Amygdala (tissue), 56 donors: ENCODE measurements around the gene CXCL11.
"Not testable (repeated sequence)": the region's sequence is repeated elsewhere in the genome, so short reads cannot be mapped to it uniquely, and the experiment has no call there.

ENCODE experiments used
- DNase-seq, 56 donors: peaks; one replicate each; lab custom pipeline; 2025; lab: John Stamatoyannopoulos, UW

The CXCL11 gene

DNA sequence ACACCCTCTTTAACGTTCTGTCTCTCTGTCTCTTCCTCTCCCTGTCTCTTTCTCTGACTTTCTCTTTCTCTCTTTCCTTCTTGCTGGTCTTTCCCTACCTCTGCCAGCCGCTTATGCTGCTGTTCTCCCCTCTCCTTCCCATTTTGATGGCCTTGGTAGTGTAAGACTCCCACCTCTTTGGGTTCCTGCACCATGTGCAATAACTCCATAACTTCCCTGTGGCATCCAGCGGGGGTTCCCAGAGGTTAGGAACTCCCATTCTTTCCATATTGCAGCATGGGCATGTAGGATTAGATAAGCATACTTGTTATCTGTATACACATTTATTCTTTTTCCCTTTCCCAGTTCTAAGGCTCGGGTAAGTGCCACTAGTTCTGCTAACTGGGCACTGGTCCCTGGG, 8.8 kb upstream of the CXCL11 start:
- not testable (repeated sequence) for DNase-seq

- DNase-seq, result not testable (repeated sequence)
Observed at GRCh38 chr4:76043306-76043705, 7.4 kb upstream of the CXCL11 start.

DNA sequence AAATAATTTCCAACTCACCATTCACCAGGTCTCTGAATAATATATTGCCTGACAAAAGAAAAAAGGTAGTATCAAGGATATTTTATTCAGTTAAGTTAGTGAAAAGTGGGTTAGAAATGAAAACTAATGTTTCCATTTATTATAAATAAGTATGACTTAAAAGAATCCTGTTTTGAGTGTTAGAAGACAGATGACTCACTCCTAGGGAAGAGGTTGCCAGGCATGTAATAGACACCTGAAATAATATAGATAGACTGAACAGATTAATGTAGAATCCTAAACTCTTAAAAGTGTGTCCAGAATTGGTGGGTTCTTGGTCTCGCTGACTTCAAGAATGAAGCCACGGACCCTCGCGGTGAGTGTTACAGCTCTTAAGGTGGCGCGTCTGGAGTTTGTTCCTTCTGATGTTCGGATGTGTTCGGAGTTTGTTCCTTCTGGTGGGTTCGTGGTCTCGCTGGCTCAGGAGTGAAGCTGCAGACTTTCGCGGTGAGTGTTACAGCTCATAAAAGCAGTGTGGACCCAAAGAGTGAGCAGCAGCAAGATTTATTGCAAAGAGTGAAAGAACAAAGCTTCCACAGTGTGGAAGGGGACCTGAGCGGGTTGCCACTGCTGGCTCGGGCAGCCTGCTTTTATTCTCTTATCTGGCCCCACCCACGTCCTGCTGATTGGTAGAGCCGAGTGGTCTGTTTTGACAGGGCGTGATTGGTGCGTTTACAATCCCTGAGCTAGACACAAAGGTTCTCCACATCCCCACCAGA, 6.5 kb upstream of the CXCL11 start:
- DNase-seq, result not testable (repeated sequence)

- DNase-seq, result no peak
Observed at GRCh38 chr4:76036855-76037254, 985 bp upstream of the CXCL11 start.

- peak in 1 of 56 donors; percentile 3 for DNase-seq
Observed at GRCh38 chr4:76035141-76035540, 729 bp downstream of the CXCL11 start.

- no peak for DNase-seq
Observed at GRCh38 chr4:76029300-76029699, 6.6 kb downstream of the CXCL11 start.

DNA sequence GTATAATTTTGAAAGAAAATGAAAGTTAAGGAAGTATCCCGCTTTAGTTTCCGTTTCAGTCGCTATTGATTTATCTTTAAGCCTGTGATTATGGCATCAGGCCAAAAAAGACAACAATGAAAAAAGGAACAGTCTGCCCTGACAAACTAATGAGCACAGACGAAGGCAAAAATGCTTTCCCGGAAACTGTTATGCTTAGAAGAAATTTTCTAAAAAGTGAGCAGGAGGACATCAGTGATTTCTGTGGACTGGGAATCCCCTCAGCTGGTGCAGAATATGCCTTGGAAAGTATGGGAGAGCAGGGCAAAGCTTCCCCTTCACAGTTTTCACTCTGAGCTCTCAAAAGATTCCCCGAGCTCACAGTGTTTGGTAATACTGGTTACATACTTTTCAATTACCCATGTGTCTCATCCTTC, 7.5 kb downstream of the CXCL11 start:
- no peak for DNase-seq

GRCh38 chr4:76024065-76024464, 11.8 kb downstream of the CXCL11 start:
- no peak for DNase-seq

DNA sequence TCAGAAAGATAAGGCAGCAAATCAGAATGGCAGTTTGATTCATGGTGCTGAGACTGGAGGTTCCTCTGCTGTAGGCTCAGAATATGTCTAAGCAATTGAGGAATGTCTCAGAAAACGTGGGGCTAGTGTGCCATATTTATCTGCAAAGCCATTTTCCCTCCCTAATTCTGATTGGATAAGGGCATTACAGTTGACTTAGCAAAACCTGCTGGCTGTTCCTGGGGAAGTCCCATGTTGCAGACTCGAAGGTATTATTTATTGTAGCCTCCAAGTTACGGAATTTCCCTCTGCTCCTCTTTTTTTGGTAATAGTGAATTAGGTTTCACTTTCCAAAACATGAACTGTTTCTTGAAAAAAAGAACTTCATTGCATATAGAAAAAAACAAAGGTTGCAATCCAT, 12.5 kb downstream of the CXCL11 start, which contains the start of gene CXCL10:
TSS of gene CXCL10 (minus strand) at position 109 of the 400 bp plus-strand sequence. CDS start at position 43, 66 bp downstream.
- DNase-seq, result no peak

DNA sequence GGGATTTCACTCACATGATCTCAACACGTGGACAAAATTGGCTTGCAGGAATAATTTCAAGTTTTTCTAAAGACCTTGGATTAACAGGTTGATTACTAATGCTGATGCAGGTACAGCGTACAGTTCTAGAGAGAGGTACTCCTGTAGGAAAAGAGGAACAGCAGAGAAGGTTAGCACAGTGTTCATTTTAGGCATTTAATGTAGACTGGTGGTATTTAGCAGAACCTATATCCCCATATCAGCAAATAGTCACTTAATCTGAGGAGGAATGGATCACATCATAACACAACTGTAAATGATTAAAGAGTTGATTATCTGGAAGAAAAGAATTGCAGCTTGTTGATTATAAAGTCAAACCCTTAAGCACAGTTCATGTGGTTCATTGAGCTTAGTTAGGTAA, 13.2 kb downstream of the CXCL11 start:
- DNase-seq, result no peak

DNA sequence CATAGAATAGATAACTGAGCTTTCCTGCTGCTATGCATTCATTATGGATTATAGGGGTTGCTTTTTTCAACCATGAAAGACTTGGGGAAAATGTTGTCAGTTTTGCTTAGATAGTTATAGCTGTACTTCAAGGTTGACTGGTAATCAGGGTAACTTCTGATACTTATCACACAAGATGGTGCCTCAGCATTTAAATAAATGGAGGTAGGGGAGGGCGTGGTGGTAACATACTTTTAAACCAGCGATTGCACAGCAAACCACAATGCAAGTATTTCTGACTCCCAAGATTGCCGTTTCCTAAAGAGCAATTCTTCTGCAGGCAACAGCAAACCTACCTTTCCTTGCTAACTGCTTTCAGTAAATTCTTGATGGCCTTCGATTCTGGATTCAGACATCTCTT, 13.8 kb downstream of the CXCL11 start:
- DNase-seq, result no peak

DNA sequence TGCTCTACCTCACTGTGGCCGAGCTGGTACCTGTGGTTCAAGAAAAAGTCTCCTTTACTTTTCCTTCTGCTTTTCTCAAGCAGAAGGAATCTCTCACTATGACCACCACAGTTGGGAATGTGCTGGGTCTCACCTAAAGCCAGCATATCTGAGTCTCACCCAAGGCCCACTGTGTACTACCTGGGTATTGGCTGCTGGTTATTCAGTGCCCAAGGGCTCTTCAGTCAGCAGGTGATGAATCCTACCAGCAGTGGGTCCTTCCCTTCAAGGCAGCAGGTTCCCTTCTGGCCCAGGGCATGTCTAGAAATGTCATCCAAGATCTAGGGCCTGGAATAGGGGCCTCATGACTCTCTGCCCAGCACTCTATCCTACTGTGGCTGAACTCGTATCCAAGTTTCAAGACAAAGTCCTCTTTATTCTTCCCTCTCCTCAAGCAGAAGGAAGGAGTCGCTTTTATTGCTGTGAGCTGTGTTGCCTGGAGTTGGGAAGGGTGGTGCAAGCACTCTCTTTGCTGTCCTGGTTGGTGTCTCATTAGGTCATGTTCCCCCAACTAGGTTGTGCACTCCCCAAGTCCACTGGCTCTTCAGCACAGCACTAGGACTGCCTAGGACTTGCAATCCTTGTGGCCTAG, 18.7 kb downstream of the CXCL11 start:
- DNase-seq, result no peak

GRCh38 chr4:76016393-76016792, 19.5 kb downstream of the CXCL11 start:
- DNase-seq, result no peak

- no peak for DNase-seq
Observed at GRCh38 chr4:76013540-76013939, 22.3 kb downstream of the CXCL11 start.

DNA sequence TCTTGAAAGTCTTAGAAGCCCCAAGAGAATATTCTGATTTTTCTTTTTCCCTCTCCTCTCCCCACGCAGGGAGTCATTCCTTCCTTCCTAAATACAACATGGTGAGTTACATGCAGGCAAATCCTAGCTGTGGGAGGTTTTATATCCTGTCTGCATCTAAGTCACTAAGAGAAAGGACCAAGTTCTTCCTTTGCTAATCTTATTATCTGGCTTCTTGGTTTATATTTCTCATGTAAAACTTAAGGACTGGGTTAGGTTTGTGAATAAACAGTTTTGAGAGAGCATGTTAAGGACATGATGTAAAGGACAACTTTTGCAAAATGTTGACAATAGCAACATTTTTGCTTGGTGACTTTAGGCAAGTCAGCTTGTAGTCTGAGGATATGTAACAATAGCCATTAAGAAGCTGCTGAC, 23.5 kb downstream of the CXCL11 start:
- DNase-seq, result no peak

- DNase-seq, result peak in 3 of 56 donors; percentile 1 to 17 (median 9)
Observed at GRCh38 chr4:76011700-76012387, 24.0 kb downstream of the CXCL11 start.

- DNase-seq, result no peak
Observed at GRCh38 chr4:76011018-76011670, 24.7 kb downstream of the CXCL11 start.

GRCh38 chr4:76010576-76010975, 25.3 kb downstream of the CXCL11 start:
- no peak for DNase-seq

- no peak for DNase-seq
Observed at GRCh38 chr4:76009311-76009710, 26.6 kb downstream of the CXCL11 start.

DNA sequence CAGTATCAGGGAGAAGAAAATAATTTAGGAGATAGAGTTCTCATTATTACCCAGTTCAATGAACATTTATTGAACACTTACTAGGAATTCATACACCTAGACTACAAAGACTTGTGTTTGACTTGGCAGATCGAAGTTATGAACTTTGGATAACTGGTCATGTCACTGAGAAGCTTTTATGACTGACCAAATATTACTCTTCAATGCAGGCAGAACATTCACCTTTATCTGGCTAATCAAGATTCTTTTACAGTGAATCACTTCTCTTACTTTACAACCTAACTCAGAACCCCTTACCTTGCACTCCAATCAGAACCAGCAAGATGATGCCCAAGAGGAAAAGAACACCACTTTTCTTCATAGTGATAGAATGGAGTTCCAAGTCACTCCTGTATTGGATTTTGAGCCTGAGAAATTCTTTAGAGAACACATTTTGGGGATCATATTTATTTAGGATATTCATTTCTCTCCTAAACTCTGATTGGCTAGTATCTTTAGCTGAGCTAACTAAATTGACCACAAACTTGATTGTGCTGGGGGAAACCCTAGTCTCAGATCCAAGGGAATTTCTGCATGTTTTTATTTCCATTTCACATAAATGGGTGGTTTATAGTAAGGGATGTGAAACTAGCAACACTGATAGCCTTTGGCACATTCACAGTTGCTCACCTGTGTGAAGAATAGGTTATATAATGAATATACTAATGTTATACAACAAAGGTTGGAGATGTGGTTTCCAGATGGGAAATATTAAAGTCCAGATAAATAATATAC, 28.6 kb downstream of the CXCL11 start, which contains the start of gene CXCL9:
TSS of gene CXCL9 (minus strand) at position 421 of the 774 bp plus-strand sequence. CDS start at position 361, 60 bp downstream.
- DNase-seq, result no peak
